Stimulated activated CD4-positive, alpha-beta T cell treated with anti-CD3 and anti-CD28 coated beads, Interleukin-4, amount 100 ng/mL, for 24 hours (primary cell): ENCODE results near the gene NIPSNAP2.
"Not testable (repeated sequence)": the region's sequence is repeated elsewhere in the genome, so short reads cannot be mapped to it uniquely, and the experiment has no call there.

Experiments used
- DNase-seq: peaks from one replicate; pipeline ENCODE4 v3.0.0-alpha.2; 2020

NIPSNAP2 gene

GRCh38 chr7:55964261-55965099 lies at the start of gene NIPSNAP2:
TSS of gene NIPSNAP2 (plus strand) at chr7:55964585. CDS start at chr7:55964610, 25 bp downstream.
- DNase-seq = peak; percentile 56

GRCh38 chr7:55917771-55918170 lies 46.6 kb upstream of the NIPSNAP2 start:
- DNase-seq = no peak

- DNase-seq = no peak
These were observed 36.2 kb upstream of the NIPSNAP2 start for GRCh38 chr7:55928006-55928767.

- no peak for DNase-seq
These were observed 32.8 kb upstream of the NIPSNAP2 start for GRCh38 chr7:55931421-55932151.

GRCh38 chr7:55939514-55940123 lies 24.8 kb upstream of the NIPSNAP2 start:
- no peak for DNase-seq

GRCh38 chr7:55946545-55946944 lies 17.8 kb upstream of the NIPSNAP2 start:
- DNase-seq = no peak

- peak; percentile 94 for DNase-seq
These were observed 12.6 kb upstream of the NIPSNAP2 start, which contains the start of gene MRPS17 for GRCh38 chr7:55951637-55952351. TSS of gene MRPS17 (plus strand) at chr7:55951877. CDS start at chr7:55953196, 1,319 bp downstream.

- DNase-seq = not testable (repeated sequence)
These were observed 12.1 kb upstream of the NIPSNAP2 start for GRCh38 chr7:55952352-55952671.

- no peak for DNase-seq
These were observed 10.5 kb upstream of the NIPSNAP2 start for GRCh38 chr7:55953707-55954475.

GRCh38 chr7:55957190-55957589 lies 7.2 kb upstream of the NIPSNAP2 start:
- DNase-seq = no peak

- DNase-seq = no peak
These were observed 2.4 kb upstream of the NIPSNAP2 start for GRCh38 chr7:55962014-55962413.

- no peak for DNase-seq
These were observed 709 bp upstream of the NIPSNAP2 start for GRCh38 chr7:55963584-55964168.

- no peak for DNase-seq
These were observed 700 bp downstream of the NIPSNAP2 start for GRCh38 chr7:55965100-55965470.

- DNase-seq = no peak
These were observed 1.5 kb downstream of the NIPSNAP2 start for GRCh38 chr7:55965805-55966421.

GRCh38 chr7:55966851-55967250 lies 2.5 kb downstream of the NIPSNAP2 start:
- no peak for DNase-seq

GRCh38 chr7:55969391-55969790 lies 5.0 kb downstream of the NIPSNAP2 start:
- DNase-seq = no peak

- DNase-seq = no peak
These were observed 6.2 kb downstream of the NIPSNAP2 start for GRCh38 chr7:55970561-55970960.

- no peak for DNase-seq
These were observed 6.6 kb downstream of the NIPSNAP2 start for GRCh38 chr7:55970978-55971377.

GRCh38 chr7:55973747-55974250 lies 9.4 kb downstream of the NIPSNAP2 start:
- no peak for DNase-seq

GRCh38 chr7:55975988-55976633 lies 11.7 kb downstream of the NIPSNAP2 start:
- DNase-seq = no peak
